ENCODE results near the gene SEMA5B. TPM values are rescaled to one million over a fixed set of nuclear protein-coding genes. Genes with fewer than 3 reads are reported as not detected.

Gene SEMA5B
- total and polyA plus RNA-seq, 2 of the 4 experiments (the other 2 are of a cell fraction) = not detected

GRCh38 chr3:123028233-123028828 lies 768 bp upstream of the SEMA5B start:
- Histone ChIP-seq H3K27me3 (ENCODE audit: control insufficient read depth, insufficient read depth, low read length) (peaks cover 87% of the 10 kb centered on the region), H3K18ac (ENCODE audit: low read depth, low read length) (no peak overlapping the region), H3K4me1 (ENCODE audit: control insufficient read depth, insufficient read depth, low read length) (peaks cover 5% of the 10 kb centered on the region; the same call in 1 of the 2 replicates), H3K79me1 (ENCODE audit: low read depth in 1 of 2, low read length in 2 of 2) (no peaks in the 10 kb centered on the region), H2BK5ac (ENCODE audit: low read depth, low read length, poor library complexity, severe bottlenecking) (no peak overlapping the region), H4K91ac (ENCODE audit: insufficient read depth, low read depth, low read length) (no peak overlapping the region), H3K9me1 (ENCODE audit: insufficient read depth, low read length) (no peaks in the 10 kb centered on the region), H2AFZ (replicated peaks; ENCODE audit: low read length, poor library complexity) (peak overlapping the region; percentile 85), H3K56ac (ENCODE audit: extremely low read depth, insufficient read depth, low read length) (no peak overlapping the region), H4K8ac (ENCODE audit: low read depth in 2 of 2, low read length in 2 of 2) (no peak overlapping the region), H4K5ac (ENCODE audit: low read depth, low read length) (no peak overlapping the region), H3K23ac (ENCODE audit: low read depth, low read length) (peak overlapping the region; percentile 63; the same call in 1 of the 2 replicates), H3K9ac (ENCODE audit: low read depth, low read length) (no peak overlapping the region), H3K4me3 (ENCODE audit: insufficient read depth, low read depth, low read length) (peak overlapping the region; percentile 24), H3K9me3 (ENCODE audit: control insufficient read depth, insufficient read depth, low read length) (0 out of 2 replicates have a peak, but pooled peaks cover 2% of the 10 kb centered on the region), H4K20me1 (ENCODE audit: insufficient read depth, low read length) (0 out of 2 replicates have a peak, but pooled peaks cover 3% of the 10 kb centered on the region), H3K27ac (ENCODE audit: insufficient read depth, low read length) (no peak overlapping the region), H3K4me2 (ENCODE audit: low read depth, low read length) (peak overlapping the region; percentile 41), H3K4ac (ENCODE audit: low read depth, low read length) (no peak overlapping the region), H2BK120ac (ENCODE audit: low read depth, low read length) (no peak overlapping the region), H3K36me3 (ENCODE audit: control insufficient read depth, insufficient read depth, low read length) (no peaks in the 10 kb centered on the region), H3K14ac (replicated peaks; ENCODE audit: low read depth, low read length) (no peak overlapping the region), H2AK5ac (ENCODE audit: low read depth, low read length) (no peak overlapping the region), H2BK20ac (ENCODE audit: low read depth, low read length) (no peak overlapping the region), H2BK15ac (ENCODE audit: low read depth, low read length) (no peak overlapping the region), H2AK9ac (replicated peaks; ENCODE audit: low read depth, low read length, poor library complexity) (peak overlapping the region; percentile 28)
- in situ Hi-C loops (cut with MboI; ENCODE audit: low sequenced_read_pairs) = loop anchor here (10.0 kb wide), 1 partner anchor 84 kb away; no protein-coding TSS in a partner anchor
- 0% methylated on average over 10 of the region's 21 CpGs; no CpG with 5 or more reads in 1 of the 2 experiments for WGBS, 2 experiments (ENCODE audit: extremely low coverage in 2 of 2, insufficient read length in 1 of 2)
- peak; percentile 72 for DNase-seq
- ChIA-PET CTCF (interaction anchor here (0.5 to 1.5 kb wide), 4 partner anchors 10 to 514 kb away, joined by 3 to 5 read pairs (median 4); partner anchors contain the start of gene KPNA1), POLR2A (ENCODE audit: unreplicated experiment) (no interaction called here)
- BruUV-seq (replicated peaks) = no TSS peak
- intact Hi-C loops (cut with micrococcal nuclease) = loop anchor here (1.0 to 10.0 kb wide), 6 partner anchors 85 to 1481 kb away; partner anchors contain the start of genes DTX3L, PARP14, PARP9 and POLQ
- peak; percentile 79 for ATAC-seq (ENCODE audit: low read depth)
- no peak for TF ChIP-seq RFX5 (IDR thresholded peaks at IDR 0.05; ENCODE audit: low read depth, low read length)
- peak; percentile 65 for TF ChIP-seq CTCF (conservative IDR thresholded peaks at IDR 0.05; ENCODE audit: low read depth, low read length)
- TF ChIP-seq POLR2A (IDR thresholded peaks at IDR 0.05; ENCODE audit: low read depth, low read length) = no peak
- peak; percentile 69 for TF ChIP-seq SMC3 (IDR thresholded peaks at IDR 0.05; ENCODE audit: low read depth, low read length)
- TF ChIP-seq MAZ (IDR thresholded peaks at IDR 0.05; ENCODE audit: borderline replicate concordance, low read depth, low read length) = no peak
- TF ChIP-seq FOS (IDR thresholded peaks at IDR 0.05; ENCODE audit: low read depth, low read length) = no peak
- TF ChIP-seq MAFK (IDR thresholded peaks at IDR 0.05; ENCODE audit: low read depth, low read length) = no peak
- TF ChIP-seq NFE2L2 (IDR thresholded peaks at IDR 0.05; ENCODE audit: low read depth, low read length) = no peak
- TF ChIP-seq RCOR1 (IDR thresholded peaks at IDR 0.05; ENCODE audit: insufficient replicate concordance, low read length) = no peak
- no peak for TF ChIP-seq ELK1 (IDR thresholded peaks at IDR 0.05; ENCODE audit: borderline replicate concordance, low read depth, low read length)
- TF ChIP-seq, protein P1, sequence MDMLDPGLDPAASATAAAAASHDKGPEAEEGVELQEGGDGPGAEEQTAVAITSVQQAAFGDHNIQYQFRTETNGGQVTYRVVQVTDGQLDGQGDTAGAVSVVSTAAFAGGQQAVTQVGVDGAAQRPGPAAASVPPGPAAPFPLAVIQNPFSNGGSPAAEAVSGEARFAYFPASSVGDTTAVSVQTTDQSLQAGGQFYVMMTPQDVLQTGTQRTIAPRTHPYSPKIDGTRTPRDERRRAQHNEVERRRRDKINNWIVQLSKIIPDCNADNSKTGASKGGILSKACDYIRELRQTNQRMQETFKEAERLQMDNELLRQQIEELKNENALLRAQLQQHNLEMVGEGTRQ (IDR thresholded peaks at IDR 0.05; ENCODE audit: low read depth, low read length) = no peak
- TF ChIP-seq MXI1 (IDR thresholded peaks at IDR 0.05; ENCODE audit: borderline replicate concordance, low read depth, low read length) = no peak
- peak; percentile 73 for TF ChIP-seq RAD21 (IDR thresholded peaks at IDR 0.05; ENCODE audit: low read length)
- TF ChIP-seq CEBPB (IDR thresholded peaks at IDR 0.05; ENCODE audit: low read depth, low read length) = no peak
- TF ChIP-seq CHD1 (IDR thresholded peaks at IDR 0.05; ENCODE audit: low read depth, low read length) = no peak
- dilution Hi-C loops (cut with HindIII; ENCODE audit: low sequenced_read_pairs, unreplicated experiment) = no loop called here

All from IMR-90 (cell line).